ENCODE measurements around the gene MACROD2. TPM values are rescaled to one million over a fixed set of nuclear protein-coding genes. Genes with fewer than 3 reads are reported as not detected.

The MACROD2 gene
- total and polyA plus RNA-seq, 2 of the 4 experiments (the other 2 are of a cell fraction): not detected

DNA sequence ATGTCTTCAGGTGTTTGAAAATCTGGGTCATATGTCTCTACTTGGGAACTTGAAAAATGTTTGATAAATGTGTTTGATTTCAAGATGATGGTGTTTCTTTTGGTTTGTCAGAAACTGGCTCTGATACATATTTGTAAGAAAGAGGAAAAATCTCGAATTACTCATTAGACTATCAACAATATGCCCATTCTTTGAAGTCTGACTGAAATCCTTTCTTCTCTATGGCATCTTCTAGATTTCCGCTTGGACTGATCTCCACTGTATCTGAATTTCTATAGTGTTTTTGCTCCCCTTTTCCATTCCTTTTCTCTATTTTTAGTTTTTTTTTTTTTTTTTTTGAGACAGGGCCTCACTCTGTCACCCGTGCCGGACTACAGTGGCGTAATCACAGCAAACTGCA, 1481.5 kb downstream of the MACROD2 start:
- no peak overlapping the region for H3K4ac ChIP-seq (ENCODE audit: low read depth, low read length)
- no peak overlapping the region for H3K9ac ChIP-seq (ENCODE audit: low read depth, low read length)
- H3K9me3 ChIP-seq (ENCODE audit: control insufficient read depth, insufficient read depth, low read length): peaks cover 13% of the 10 kb centered on the region; the same call in 1 of the 2 replicates
- no peak overlapping the region for H2BK20ac ChIP-seq (ENCODE audit: low read depth, low read length)
- no peaks in the 10 kb centered on the region for H3K79me1 ChIP-seq (ENCODE audit: low read depth in 1 of 2, low read length in 2 of 2)
- no peaks in the 10 kb centered on the region for H3K27me3 ChIP-seq (ENCODE audit: control insufficient read depth, insufficient read depth, low read length)
- H3K36me3 ChIP-seq (ENCODE audit: control insufficient read depth, insufficient read depth, low read length): no peaks in the 10 kb centered on the region
- no CpG with 5 or more reads among the region's 5 CpGs for WGBS, 2 experiments (ENCODE audit: extremely low coverage in 2 of 2, insufficient read length in 1 of 2)
- ChIA-PET POLR2A (ENCODE audit: unreplicated experiment) (no interaction called here), CTCF (no interaction called here)
- no peak overlapping the region for H4K8ac ChIP-seq (ENCODE audit: low read depth in 2 of 2, low read length in 2 of 2)
- H3K4me3 ChIP-seq (ENCODE audit: insufficient read depth, low read depth, low read length): no peak overlapping the region
- no peak overlapping the region for H4K5ac ChIP-seq (ENCODE audit: low read depth, low read length)
- no TSS peak for BruUV-seq (replicated peaks)
- no peak overlapping the region for H2BK15ac ChIP-seq (ENCODE audit: low read depth, low read length)
- intact Hi-C loops (cut with micrococcal nuclease): no loop called here
- no peak overlapping the region for H3K14ac ChIP-seq (replicated peaks; ENCODE audit: low read depth, low read length)
- no peak overlapping the region for H3K56ac ChIP-seq (ENCODE audit: extremely low read depth, insufficient read depth, low read length)
- in situ Hi-C loops (cut with MboI; ENCODE audit: low sequenced_read_pairs): no loop called here
- H2AK5ac ChIP-seq (ENCODE audit: low read depth, low read length): no peak overlapping the region
- H2AK9ac ChIP-seq (replicated peaks; ENCODE audit: low read depth, low read length, poor library complexity): no peak overlapping the region
- no peaks in the 10 kb centered on the region for H3K9me1 ChIP-seq (ENCODE audit: insufficient read depth, low read length)
- no peak for TF ChIP-seq CEBPB (IDR thresholded peaks at IDR 0.05; ENCODE audit: low read depth, low read length)
- TF ChIP-seq, protein P1, sequence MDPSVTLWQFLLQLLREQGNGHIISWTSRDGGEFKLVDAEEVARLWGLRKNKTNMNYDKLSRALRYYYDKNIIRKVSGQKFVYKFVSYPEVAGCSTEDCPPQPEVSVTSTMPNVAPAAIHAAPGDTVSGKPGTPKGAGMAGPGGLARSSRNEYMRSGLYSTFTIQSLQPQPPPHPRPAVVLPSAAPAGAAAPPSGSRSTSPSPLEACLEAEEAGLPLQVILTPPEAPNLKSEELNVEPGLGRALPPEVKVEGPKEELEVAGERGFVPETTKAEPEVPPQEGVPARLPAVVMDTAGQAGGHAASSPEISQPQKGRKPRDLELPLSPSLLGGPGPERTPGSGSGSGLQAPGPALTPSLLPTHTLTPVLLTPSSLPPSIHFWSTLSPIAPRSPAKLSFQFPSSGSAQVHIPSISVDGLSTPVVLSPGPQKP (IDR thresholded peaks at IDR 0.05; ENCODE audit: borderline replicate concordance, low read depth, low read length): no peak
- no peak for TF ChIP-seq MAZ (IDR thresholded peaks at IDR 0.05; ENCODE audit: borderline replicate concordance, low read depth, low read length)
- TF ChIP-seq MAFK (IDR thresholded peaks at IDR 0.05; ENCODE audit: low read depth, low read length): no peak
- TF ChIP-seq RAD21 (IDR thresholded peaks at IDR 0.05; ENCODE audit: low read length): no peak
- no peak for TF ChIP-seq FOS (IDR thresholded peaks at IDR 0.05; ENCODE audit: low read depth, low read length)
- TF ChIP-seq, protein P2, sequence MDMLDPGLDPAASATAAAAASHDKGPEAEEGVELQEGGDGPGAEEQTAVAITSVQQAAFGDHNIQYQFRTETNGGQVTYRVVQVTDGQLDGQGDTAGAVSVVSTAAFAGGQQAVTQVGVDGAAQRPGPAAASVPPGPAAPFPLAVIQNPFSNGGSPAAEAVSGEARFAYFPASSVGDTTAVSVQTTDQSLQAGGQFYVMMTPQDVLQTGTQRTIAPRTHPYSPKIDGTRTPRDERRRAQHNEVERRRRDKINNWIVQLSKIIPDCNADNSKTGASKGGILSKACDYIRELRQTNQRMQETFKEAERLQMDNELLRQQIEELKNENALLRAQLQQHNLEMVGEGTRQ (IDR thresholded peaks at IDR 0.05; ENCODE audit: low read depth, low read length): no peak
- no peak for TF ChIP-seq SMC3 (IDR thresholded peaks at IDR 0.05; ENCODE audit: low read depth, low read length)
- TF ChIP-seq, protein P3, sequence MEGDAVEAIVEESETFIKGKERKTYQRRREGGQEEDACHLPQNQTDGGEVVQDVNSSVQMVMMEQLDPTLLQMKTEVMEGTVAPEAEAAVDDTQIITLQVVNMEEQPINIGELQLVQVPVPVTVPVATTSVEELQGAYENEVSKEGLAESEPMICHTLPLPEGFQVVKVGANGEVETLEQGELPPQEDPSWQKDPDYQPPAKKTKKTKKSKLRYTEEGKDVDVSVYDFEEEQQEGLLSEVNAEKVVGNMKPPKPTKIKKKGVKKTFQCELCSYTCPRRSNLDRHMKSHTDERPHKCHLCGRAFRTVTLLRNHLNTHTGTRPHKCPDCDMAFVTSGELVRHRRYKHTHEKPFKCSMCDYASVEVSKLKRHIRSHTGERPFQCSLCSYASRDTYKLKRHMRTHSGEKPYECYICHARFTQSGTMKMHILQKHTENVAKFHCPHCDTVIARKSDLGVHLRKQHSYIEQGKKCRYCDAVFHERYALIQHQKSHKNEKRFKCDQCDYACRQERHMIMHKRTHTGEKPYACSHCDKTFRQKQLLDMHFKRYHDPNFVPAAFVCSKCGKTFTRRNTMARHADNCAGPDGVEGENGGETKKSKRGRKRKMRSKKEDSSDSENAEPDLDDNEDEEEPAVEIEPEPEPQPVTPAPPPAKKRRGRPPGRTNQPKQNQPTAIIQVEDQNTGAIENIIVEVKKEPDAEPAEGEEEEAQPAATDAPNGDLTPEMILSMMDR (conservative IDR thresholded peaks at IDR 0.05; ENCODE audit: low read depth, low read length): no peak
- no peak for TF ChIP-seq POLR2A (IDR thresholded peaks at IDR 0.05; ENCODE audit: low read depth, low read length)
- TF ChIP-seq RCOR1 (IDR thresholded peaks at IDR 0.05; ENCODE audit: insufficient replicate concordance, low read length): no peak
- TF ChIP-seq NFE2L2 (IDR thresholded peaks at IDR 0.05; ENCODE audit: low read depth, low read length): no peak
- TF ChIP-seq BHLHE40 (IDR thresholded peaks at IDR 0.05; ENCODE audit: low read depth, low read length): no peak
- TF ChIP-seq RFX5 (IDR thresholded peaks at IDR 0.05; ENCODE audit: low read depth, low read length): no peak
- no peak for TF ChIP-seq MXI1 (IDR thresholded peaks at IDR 0.05; ENCODE audit: borderline replicate concordance, low read depth, low read length)
- H4K20me1 ChIP-seq (ENCODE audit: insufficient read depth, low read length): no peaks in the 10 kb centered on the region
- H2BK120ac ChIP-seq (ENCODE audit: low read depth, low read length): no peak overlapping the region
- H3K4me1 ChIP-seq (ENCODE audit: control insufficient read depth, insufficient read depth, low read length): no peaks in the 10 kb centered on the region
- dilution Hi-C loops (cut with HindIII; ENCODE audit: low sequenced_read_pairs, unreplicated experiment): no loop called here
- H2AFZ ChIP-seq (replicated peaks; ENCODE audit: low read length, poor library complexity): no peak overlapping the region
- H2BK5ac ChIP-seq (ENCODE audit: low read depth, low read length, poor library complexity, severe bottlenecking): no peak overlapping the region
- ATAC-seq (ENCODE audit: low read depth): no peak
- H3K4me2 ChIP-seq (ENCODE audit: low read depth, low read length): no peak overlapping the region
- H3K27ac ChIP-seq (ENCODE audit: insufficient read depth, low read length): no peak overlapping the region
- DNase-seq: no peak
- H4K91ac ChIP-seq (ENCODE audit: insufficient read depth, low read depth, low read length): no peak overlapping the region
- H3K23ac ChIP-seq (ENCODE audit: low read depth, low read length): no peak overlapping the region
- H3K18ac ChIP-seq (ENCODE audit: low read depth, low read length): no peak overlapping the region

Data from IMR-90 (cell line).